Liver (tissue), 9 donors: Measurements from ENCODE around the gene CTSG. TPM values are rescaled to one million over a fixed set of nuclear protein-coding genes. Genes with fewer than 3 reads are reported as not detected.

Source experiments
- DNase-seq: peaks from one replicate; pipeline ENCODE4 v3.0.0-alpha.2; 2017; ENCODE audit warnings: low spot score
- H3K27ac ChIP-seq, 2 donors: one replicate each; pipeline ENCODE4 v1.7.0; 2013; ENCODE audit warnings: inconsistent platforms in 2 of 2, low read length in 2 of 2, control low read depth in 1 of 2, low read depth in 1 of 2, mild to moderate bottlenecking in 1 of 2
- H3K27me3 ChIP-seq, 4 donors: one replicate each; pipeline versions ENCODE4 v1.6.1 to v1.7.0; 2013; ENCODE audit warnings: low read length in 3 of 4, inconsistent platforms in 1 of 4, mild to moderate bottlenecking in 1 of 4, moderate library complexity in 1 of 4; ENCODE audit not compliant: control insufficient read depth in 4 of 4, insufficient read depth in 4 of 4
- H3K36me3 ChIP-seq, 4 donors: one replicate each; pipeline versions ENCODE4 v1.6.1 to v1.7.0; 2013; ENCODE audit warnings: low read length in 3 of 4, mild to moderate bottlenecking in 3 of 4, low read depth in 1 of 4, moderate library complexity in 1 of 4; ENCODE audit not compliant: control insufficient read depth in 4 of 4, insufficient read depth in 3 of 4
- H3K4me1 ChIP-seq, 4 donors: one replicate each; pipeline versions ENCODE4 v1.6.1 to v1.7.0; 2013; ENCODE audit warnings: low read length in 3 of 4, mild to moderate bottlenecking in 3 of 4, moderate library complexity in 1 of 4; ENCODE audit not compliant: control insufficient read depth in 4 of 4, insufficient read depth in 4 of 4
- H3K4me3 ChIP-seq, 3 donors: one replicate each; pipeline versions ENCODE4 v1.6.1 to v1.7.0; 2013; ENCODE audit warnings: low read length in 3 of 3, control low read depth in 1 of 3, low read depth in 1 of 3, mild to moderate bottlenecking in 1 of 3
- H3K9ac ChIP-seq, 2 donors: one replicate each; pipeline ENCODE4 v1.7.0; 2013; ENCODE audit warnings: low read length in 2 of 2, mild to moderate bottlenecking in 2 of 2, moderate library complexity in 2 of 2, control low read depth in 1 of 2, low read depth in 1 of 2
- H3K9me3 ChIP-seq, 4 donors: one replicate each; pipeline versions ENCODE4 v1.6.1 to v1.7.0; 2013; ENCODE audit warnings: low read length in 3 of 4; ENCODE audit not compliant: control insufficient read depth in 4 of 4
- EGR1 ChIP-seq, 2 donors: IDR thresholded peaks; 2 replicates each; pipeline ENCODE4 v1.6.1; 2016 to 2018; ENCODE audit warnings: antibody characterized with exemption in 2 of 2, low read depth in 2 of 2
- FOXA1 ChIP-seq: IDR thresholded peaks from 2 replicates; pipeline ENCODE4 v1.6.1; 2016; ENCODE audit warnings: antibody characterized with exemption
- FOXA2 ChIP-seq: IDR thresholded peaks from 2 replicates; pipeline ENCODE4 v1.6.1; 2016; ENCODE audit warnings: antibody characterized with exemption
- GABPA ChIP-seq, 2 donors: IDR thresholded peaks in 1 of 2; conservative IDR thresholded peaks in 1 of 2; 2 replicates each; pipeline ENCODE4 v1.6.1; 2016; ENCODE audit warnings: antibody characterized with exemption in 2 of 2, mild to moderate bottlenecking in 1 of 2, moderate library complexity in 1 of 2
- HNF4A ChIP-seq, 2 donors: conservative IDR thresholded peaks; 2 replicates each; pipeline ENCODE4 v1.6.1; 2016; ENCODE audit warnings: antibody characterized with exemption in 2 of 2, mild to moderate bottlenecking in 2 of 2
- HNF4G ChIP-seq: IDR thresholded peaks from 2 replicates; pipeline ENCODE4 v1.6.1; 2016; ENCODE audit warnings: antibody characterized with exemption
- JUND ChIP-seq, 2 donors: IDR thresholded peaks; 2 replicates each; pipeline ENCODE4 v1.6.1; 2016; ENCODE audit warnings: antibody characterized with exemption in 2 of 2
- NR2F2 ChIP-seq: IDR thresholded peaks from 2 replicates; pipeline ENCODE4 v1.6.1; 2016; ENCODE audit warnings: antibody characterized with exemption
- RAD21 ChIP-seq, 2 donors: IDR thresholded peaks; 2 replicates each; pipeline ENCODE4 v1.6.1; 2016; ENCODE audit warnings: antibody characterized with exemption in 2 of 2, mild to moderate bottlenecking in 2 of 2
- RXRA ChIP-seq, 2 donors: IDR thresholded peaks; 2 replicates each; pipeline ENCODE4 v1.6.1; 2017 to 2018; ENCODE audit warnings: antibody characterized with exemption in 2 of 2, mild to moderate bottlenecking in 1 of 2
- SP1 ChIP-seq: IDR thresholded peaks from 2 replicates; pipeline ENCODE4 v1.6.1; 2018; ENCODE audit warnings: antibody characterized with exemption, mild to moderate bottlenecking
- TAF1 ChIP-seq: conservative IDR thresholded peaks from 2 replicates; pipeline ENCODE4 v1.6.1; 2016; ENCODE audit warnings: antibody characterized with exemption, mild to moderate bottlenecking
- YY1 ChIP-seq: IDR thresholded peaks from 2 replicates; pipeline ENCODE4 v1.6.1; 2016; ENCODE audit warnings: antibody characterized with exemption, mild to moderate bottlenecking
- WGBS: extraction: QIAGEN DNeasy Blood & Tissue Kit; methylation state at CpG from one replicate; pipeline ENCODE4 v1.1.7; 2013; 5-methylcytosine and 5-hydroxymethylcytosine counted together
- polyA plus RNA-seq, 2 donors: library from polyadenylated mRNA; stranded (reverse) in 1 of 2; unstranded in 1 of 2; fragments of 200-250 nt in 1 of 2; fragments of >200 nt in 1 of 2; fragmentation: Nextera tagmentation in 1 of 2; extraction: Ambion mirVana in 1 of 2; gene quantifications; one replicate each; pipeline versions ENCODE4 v1.2.1 to v1.2.3, GENCODE V29; 2013 to 2015
- total RNA-seq, 2 donors: library from RNA; depleted of rRNA; stranded (reverse); fragments of >200 nt; gene quantifications; one replicate each; pipeline ENCODE4 v1.2.3, GENCODE V29; 2014
- TF ChIP-seq, protein P1 (sequence below): IDR thresholded peaks from 2 replicates; pipeline ENCODE4 v1.6.1; 2016; ENCODE audit warnings: antibody characterized with exemption
- TF ChIP-seq, protein P2 (sequence below): fragments of 150-350 bp; IDR thresholded peaks from 2 replicates; pipeline ENCODE4 v1.5.1; 2017; ENCODE audit warnings: improper control_type of control experiment, low read depth, low read length; ENCODE audit not compliant: missing input control
- TF ChIP-seq, protein P3 (sequence below): IDR thresholded peaks from 2 replicates; pipeline ENCODE4 v1.6.1; 2016; ENCODE audit warnings: antibody characterized with exemption
- TF ChIP-seq, protein P4 (sequence below): IDR thresholded peaks from 2 replicates; pipeline ENCODE4 v1.6.1; 2016; ENCODE audit warnings: antibody characterized with exemption
- TF ChIP-seq, protein P5 (sequence below): IDR thresholded peaks from 2 replicates; pipeline ENCODE4 v1.6.1; 2016; ENCODE audit warnings: antibody characterized with exemption, mild to moderate bottlenecking
- donor health status: healthy.
- donor health status: healthy.
- donor health status: healthy.
- donor health status: healthy.
- donor health status: healthy.

CTSG gene
- total and polyA plus RNA-seq, 4 donors: 0.24 to 32.5 (median 1.9) TPM; not detected in 1

DNA sequence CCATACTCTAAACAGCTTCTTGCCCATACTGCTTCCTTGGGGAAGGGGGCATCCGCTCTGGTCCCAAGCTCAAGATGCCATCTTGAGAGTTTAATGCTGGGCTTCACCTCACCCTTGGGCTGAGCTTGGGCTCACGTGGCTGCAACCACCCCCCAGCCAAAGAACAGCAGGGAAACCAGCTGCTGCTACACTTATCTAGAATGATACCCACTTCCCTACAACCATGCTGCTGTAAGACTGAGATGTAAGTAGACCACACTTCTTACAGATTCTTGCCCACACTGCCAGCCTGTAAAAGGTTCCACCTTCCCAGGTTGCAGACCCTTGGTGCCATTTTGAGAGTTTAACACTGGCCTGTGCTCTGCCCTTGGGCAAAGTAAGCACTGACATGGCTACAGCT is 9.7 kb downstream of the CTSG start:
- no peak for DNase-seq
- WGBS: 65% methylated on average over 2 of the region's 2 CpGs
- Histone ChIP-seq H3K27me3 (no peaks in the 10 kb centered on the region), H3K27ac (no peak overlapping the region), H3K4me3 (no peak overlapping the region), H3K36me3 (no peaks in the 10 kb centered on the region), H3K4me1 (no peaks in the 10 kb centered on the region), H3K9me3 (peaks cover 0 to 6% (median 1%) of the 10 kb centered on the region in 4 donors), H3K9ac (no peak overlapping the region)
- TF ChIP-seq SP1 (no peak), RAD21 (IDR thresholded peaks at IDR 0.05) (no peak), GABPA (IDR thresholded peaks at IDR 0.05 in 1 of 2, conservative IDR thresholded peaks at IDR 0.05 in 1 of 2) (no peak), EGR1 (IDR thresholded peaks at IDR 0.05; ENCODE audit: low read depth in 2 of 2) (no peak), FOXA1 (no peak)
- TF ChIP-seq, protein P1, sequence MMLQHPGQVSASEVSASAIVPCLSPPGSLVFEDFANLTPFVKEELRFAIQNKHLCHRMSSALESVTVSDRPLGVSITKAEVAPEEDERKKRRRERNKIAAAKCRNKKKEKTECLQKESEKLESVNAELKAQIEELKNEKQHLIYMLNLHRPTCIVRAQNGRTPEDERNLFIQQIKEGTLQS: no peak

DNA sequence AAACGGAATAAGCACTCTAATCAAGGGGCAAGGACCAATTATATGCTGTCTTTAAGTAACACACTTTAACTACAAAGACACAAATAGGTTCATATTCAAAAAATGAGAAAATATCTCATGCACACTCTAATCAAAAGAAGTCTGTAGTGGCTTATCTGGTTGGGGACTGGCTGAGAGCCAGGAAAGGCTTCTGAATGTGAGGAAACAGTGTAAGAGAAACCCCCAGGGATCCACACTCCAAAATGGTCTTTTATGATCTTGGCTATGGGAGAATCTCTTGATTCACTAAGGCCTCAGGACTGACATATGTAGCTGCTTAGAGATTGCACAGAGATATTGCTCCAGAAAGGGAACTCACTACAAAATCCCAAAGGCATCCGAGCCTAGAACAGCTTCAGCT is 10.3 kb downstream of the CTSG start:
- no peak overlapping the region for H3K4me3 ChIP-seq
- H3K27ac ChIP-seq: no peak overlapping the region
- H3K36me3 ChIP-seq: no peaks in the 10 kb centered on the region
- peaks cover 0 to 6% (median 1%) of the 10 kb centered on the region in 4 donors for H3K9me3 ChIP-seq
- no peak overlapping the region for H3K9ac ChIP-seq
- DNase-seq: no peak
- TF ChIP-seq GABPA (IDR thresholded peaks at IDR 0.05 in 1 of 2, conservative IDR thresholded peaks at IDR 0.05 in 1 of 2) (no peak), RXRA (IDR thresholded peaks at IDR 0.05) (no peak), JUND (IDR thresholded peaks at IDR 0.05) (no peak), HNF4A (conservative IDR thresholded peaks at IDR 0.05) (no peak), SP1 (no peak), FOXA2 (no peak), TAF1 (no peak), NR2F2 (no peak), RAD21 (IDR thresholded peaks at IDR 0.05) (no peak), FOXA1 (no peak), YY1 (no peak), EGR1 (IDR thresholded peaks at IDR 0.05; ENCODE audit: low read depth in 2 of 2) (no peak), HNF4G (no peak)
- TF ChIP-seq, protein P2, sequence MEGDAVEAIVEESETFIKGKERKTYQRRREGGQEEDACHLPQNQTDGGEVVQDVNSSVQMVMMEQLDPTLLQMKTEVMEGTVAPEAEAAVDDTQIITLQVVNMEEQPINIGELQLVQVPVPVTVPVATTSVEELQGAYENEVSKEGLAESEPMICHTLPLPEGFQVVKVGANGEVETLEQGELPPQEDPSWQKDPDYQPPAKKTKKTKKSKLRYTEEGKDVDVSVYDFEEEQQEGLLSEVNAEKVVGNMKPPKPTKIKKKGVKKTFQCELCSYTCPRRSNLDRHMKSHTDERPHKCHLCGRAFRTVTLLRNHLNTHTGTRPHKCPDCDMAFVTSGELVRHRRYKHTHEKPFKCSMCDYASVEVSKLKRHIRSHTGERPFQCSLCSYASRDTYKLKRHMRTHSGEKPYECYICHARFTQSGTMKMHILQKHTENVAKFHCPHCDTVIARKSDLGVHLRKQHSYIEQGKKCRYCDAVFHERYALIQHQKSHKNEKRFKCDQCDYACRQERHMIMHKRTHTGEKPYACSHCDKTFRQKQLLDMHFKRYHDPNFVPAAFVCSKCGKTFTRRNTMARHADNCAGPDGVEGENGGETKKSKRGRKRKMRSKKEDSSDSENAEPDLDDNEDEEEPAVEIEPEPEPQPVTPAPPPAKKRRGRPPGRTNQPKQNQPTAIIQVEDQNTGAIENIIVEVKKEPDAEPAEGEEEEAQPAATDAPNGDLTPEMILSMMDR: no peak
- TF ChIP-seq, protein P3, sequence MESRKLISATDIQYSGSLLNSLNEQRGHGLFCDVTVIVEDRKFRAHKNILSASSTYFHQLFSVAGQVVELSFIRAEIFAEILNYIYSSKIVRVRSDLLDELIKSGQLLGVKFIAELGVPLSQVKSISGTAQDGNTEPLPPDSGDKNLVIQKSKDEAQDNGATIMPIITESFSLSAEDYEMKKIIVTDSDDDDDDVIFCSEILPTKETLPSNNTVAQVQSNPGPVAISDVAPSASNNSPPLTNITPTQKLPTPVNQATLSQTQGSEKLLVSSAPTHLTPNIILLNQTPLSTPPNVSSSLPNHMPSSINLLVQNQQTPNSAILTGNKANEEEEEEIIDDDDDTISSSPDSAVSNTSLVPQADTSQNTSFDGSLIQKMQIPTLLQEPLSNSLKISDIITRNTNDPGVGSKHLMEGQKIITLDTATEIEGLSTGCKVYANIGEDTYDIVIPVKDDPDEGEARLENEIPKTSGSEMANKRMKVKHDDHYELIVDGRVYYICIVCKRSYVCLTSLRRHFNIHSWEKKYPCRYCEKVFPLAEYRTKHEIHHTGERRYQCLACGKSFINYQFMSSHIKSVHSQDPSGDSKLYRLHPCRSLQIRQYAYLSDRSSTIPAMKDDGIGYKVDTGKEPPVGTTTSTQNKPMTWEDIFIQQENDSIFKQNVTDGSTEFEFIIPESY: no peak
- TF ChIP-seq, protein P1: no peak
- TF ChIP-seq, protein P4, sequence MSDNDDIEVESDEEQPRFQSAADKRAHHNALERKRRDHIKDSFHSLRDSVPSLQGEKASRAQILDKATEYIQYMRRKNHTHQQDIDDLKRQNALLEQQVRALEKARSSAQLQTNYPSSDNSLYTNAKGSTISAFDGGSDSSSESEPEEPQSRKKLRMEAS: no peak
- TF ChIP-seq, protein P5, sequence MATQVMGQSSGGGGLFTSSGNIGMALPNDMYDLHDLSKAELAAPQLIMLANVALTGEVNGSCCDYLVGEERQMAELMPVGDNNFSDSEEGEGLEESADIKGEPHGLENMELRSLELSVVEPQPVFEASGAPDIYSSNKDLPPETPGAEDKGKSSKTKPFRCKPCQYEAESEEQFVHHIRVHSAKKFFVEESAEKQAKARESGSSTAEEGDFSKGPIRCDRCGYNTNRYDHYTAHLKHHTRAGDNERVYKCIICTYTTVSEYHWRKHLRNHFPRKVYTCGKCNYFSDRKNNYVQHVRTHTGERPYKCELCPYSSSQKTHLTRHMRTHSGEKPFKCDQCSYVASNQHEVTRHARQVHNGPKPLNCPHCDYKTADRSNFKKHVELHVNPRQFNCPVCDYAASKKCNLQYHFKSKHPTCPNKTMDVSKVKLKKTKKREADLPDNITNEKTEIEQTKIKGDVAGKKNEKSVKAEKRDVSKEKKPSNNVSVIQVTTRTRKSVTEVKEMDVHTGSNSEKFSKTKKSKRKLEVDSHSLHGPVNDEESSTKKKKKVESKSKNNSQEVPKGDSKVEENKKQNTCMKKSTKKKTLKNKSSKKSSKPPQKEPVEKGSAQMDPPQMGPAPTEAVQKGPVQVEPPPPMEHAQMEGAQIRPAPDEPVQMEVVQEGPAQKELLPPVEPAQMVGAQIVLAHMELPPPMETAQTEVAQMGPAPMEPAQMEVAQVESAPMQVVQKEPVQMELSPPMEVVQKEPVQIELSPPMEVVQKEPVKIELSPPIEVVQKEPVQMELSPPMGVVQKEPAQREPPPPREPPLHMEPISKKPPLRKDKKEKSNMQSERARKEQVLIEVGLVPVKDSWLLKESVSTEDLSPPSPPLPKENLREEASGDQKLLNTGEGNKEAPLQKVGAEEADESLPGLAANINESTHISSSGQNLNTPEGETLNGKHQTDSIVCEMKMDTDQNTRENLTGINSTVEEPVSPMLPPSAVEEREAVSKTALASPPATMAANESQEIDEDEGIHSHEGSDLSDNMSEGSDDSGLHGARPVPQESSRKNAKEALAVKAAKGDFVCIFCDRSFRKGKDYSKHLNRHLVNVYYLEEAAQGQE: no peak
- H3K4me1 ChIP-seq: no peaks in the 10 kb centered on the region
- 73% methylated on average over 2 of the region's 2 CpGs for WGBS
- H3K27me3 ChIP-seq: no peaks in the 10 kb centered on the region
